Caco-2 (cell line): ENCODE results near the gene GOLGA6D. TPM values are rescaled to one million over a fixed set of nuclear protein-coding genes. Genes with fewer than 3 reads are reported as not detected.
"Not testable (repeated sequence)": the region's sequence is repeated elsewhere in the genome, so short reads cannot be mapped to it uniquely, and the experiment has no call there.

Experiments used
- BruUV-seq: library from RNA; stranded (reverse); fragments of 400-500 nt; replicated peaks from 2 replicates; lab custom pipeline; 2021; lab: Mats Ljungman, UMichigan
- CTCF ChIA-PET: fragments of 300-600 bp; sonication (Branson Sonifier 250); formaldehyde crosslinking; loops from one replicate; lab custom pipeline; 2022; ENCODE audit warnings: antibody characterized with exemption; lab: Charles Lee
- POLR2A ChIA-PET: fragments of 300-600 bp; sonication (Branson Sonifier 250); formaldehyde crosslinking; loops from one replicate; lab custom pipeline; 2022; ENCODE audit warnings: antibody characterized with exemption; lab: Charles Lee
- DNase-seq, 2 experiments: peaks; one replicate each; pipeline versions ENCODE4 v3.0.0 to v3.0.0-alpha.2; 2020 to 2022
- H3K27me3 ChIP-seq: replicated peaks from 2 replicates; pipeline ENCODE4 v1.6.0; 2011; ENCODE audit warnings: low read length; ENCODE audit not compliant: control insufficient read depth, insufficient read depth
- H3K36me3 ChIP-seq: 2 replicates; pipeline ENCODE4 v1.5.1; 2011; ENCODE audit warnings: low read length; ENCODE audit not compliant: control insufficient read depth, insufficient read depth
- H3K4me1 ChIP-seq: fragments of 250-450 bp; sonication (Bioruptor Pico); 2 replicates; pipeline ENCODE4 v1.5.1; 2020; ENCODE audit warnings: mild to moderate bottlenecking
- H3K4me3 ChIP-seq: 2 replicates; pipeline ENCODE4 v1.5.1; 2011; ENCODE audit warnings: low read depth, mild to moderate bottlenecking, control low read depth, low read length
- H3K9me3 ChIP-seq: fragments of 250-450 bp; sonication (Bioruptor Pico); 2 replicates; pipeline ENCODE4 v1.5.1; 2020; ENCODE audit warnings: mild to moderate bottlenecking, moderate library complexity
- H3K27ac Mint-ChIP-seq: one replicate; pipeline ENCODE4 v1.8.0; 2022; ENCODE audit warnings: mixed read lengths; ENCODE audit not compliant: unreplicated experiment
- H3K27me3 Mint-ChIP-seq: one replicate; pipeline ENCODE4 v1.8.0; 2022; ENCODE audit warnings: mixed read lengths; ENCODE audit not compliant: insufficient read depth, unreplicated experiment
- H3K36me3 Mint-ChIP-seq: one replicate; pipeline ENCODE4 v1.8.0; 2022; ENCODE audit warnings: mild to moderate bottlenecking, mixed read lengths; ENCODE audit not compliant: insufficient read depth, unreplicated experiment
- H3K4me1 Mint-ChIP-seq: one replicate; pipeline ENCODE4 v1.8.0; 2022; ENCODE audit warnings: low read depth, mixed read lengths; ENCODE audit not compliant: unreplicated experiment
- H3K4me3 Mint-ChIP-seq: one replicate; pipeline ENCODE4 v1.8.0; 2022; ENCODE audit warnings: mild to moderate bottlenecking, moderate library complexity, mixed read lengths; ENCODE audit not compliant: unreplicated experiment
- H3K9me3 Mint-ChIP-seq: one replicate; pipeline ENCODE4 v1.8.0; 2022; ENCODE audit warnings: mixed read lengths; ENCODE audit not compliant: unreplicated experiment
- intact Hi-C: fragments of 100-400 bp; cut with micrococcal nuclease; formaldehyde crosslinking; loops from one replicate; pipeline ENCODE4 v1.10.0; 2022; ENCODE audit not compliant: unreplicated experiment
- total RNA-seq: library from RNA; stranded (reverse); gene quantifications from 2 replicates; pipeline ENCODE4 v1.2.3, GENCODE V29; 2022
- TF ChIP-seq, protein P1 (sequence below), 2 experiments: fragments of 200-600 bp in 1 of 2; IDR thresholded peaks; 1 replicate in 1 of 2; 2 replicates in 1 of 2; pipeline versions ENCODE4 v1.5.1 to v1.8.0; 2011 to 2022; ENCODE audit warnings: antibody characterized with exemption in 1 of 2, control low read depth in 1 of 2, inconsistent platforms in 1 of 2, low read depth in 1 of 2, low read length in 1 of 2, mild to moderate bottlenecking in 1 of 2, moderate library complexity in 1 of 2; ENCODE audit not compliant: insufficient read depth in 1 of 2, severe bottlenecking in 1 of 2, unreplicated experiment in 1 of 2

The GOLGA6D gene
- total RNA-seq, 1 experiment from 2014 or later, result not detected

DNA sequence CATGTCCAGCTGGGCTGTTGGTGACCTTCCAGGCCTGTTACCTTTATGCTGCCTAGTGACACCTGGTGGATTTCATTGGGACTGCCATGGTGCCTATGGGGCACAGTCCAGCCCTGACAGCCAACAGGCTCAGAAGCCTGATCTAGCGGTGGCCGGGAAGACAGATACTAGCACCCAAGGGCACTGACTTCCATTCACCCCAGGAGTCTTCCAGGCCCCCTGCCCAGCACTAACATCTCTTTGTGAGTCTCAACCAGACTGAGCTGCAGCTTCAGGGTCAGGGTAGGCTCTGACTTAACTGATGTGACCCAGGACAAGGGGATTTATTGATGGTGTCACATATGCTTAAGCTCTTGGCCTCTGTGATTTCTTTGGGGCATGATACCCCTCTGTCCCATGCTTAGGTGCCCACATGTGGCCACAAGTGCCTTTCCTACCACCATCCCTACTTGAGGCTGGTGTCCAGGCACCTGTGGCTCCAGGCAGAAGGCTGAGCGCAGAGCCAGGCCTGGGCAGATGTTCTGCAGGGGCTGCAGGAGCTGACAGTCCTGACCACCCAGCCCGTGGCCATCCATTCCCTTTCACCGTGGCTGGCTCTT lies 8.0 kb upstream of the GOLGA6D start:
- H3K4me3 ChIP-seq, POLR2A ChIA-PET, H3K27me3 ChIP-seq, H3K4me1 ChIP-seq, H3K27ac Mint-ChIP-seq, H3K36me3 Mint-ChIP-seq, CTCF ChIA-PET, H3K9me3 Mint-ChIP-seq, H3K27me3 Mint-ChIP-seq, H3K4me1 Mint-ChIP-seq, BruUV-seq, H3K36me3 ChIP-seq, intact Hi-C loops, H3K4me3 Mint-ChIP-seq, H3K9me3 ChIP-seq: not testable (repeated sequence)
- peak; percentile 86 to 90 for DNase-seq
- TF ChIP-seq, protein P1, sequence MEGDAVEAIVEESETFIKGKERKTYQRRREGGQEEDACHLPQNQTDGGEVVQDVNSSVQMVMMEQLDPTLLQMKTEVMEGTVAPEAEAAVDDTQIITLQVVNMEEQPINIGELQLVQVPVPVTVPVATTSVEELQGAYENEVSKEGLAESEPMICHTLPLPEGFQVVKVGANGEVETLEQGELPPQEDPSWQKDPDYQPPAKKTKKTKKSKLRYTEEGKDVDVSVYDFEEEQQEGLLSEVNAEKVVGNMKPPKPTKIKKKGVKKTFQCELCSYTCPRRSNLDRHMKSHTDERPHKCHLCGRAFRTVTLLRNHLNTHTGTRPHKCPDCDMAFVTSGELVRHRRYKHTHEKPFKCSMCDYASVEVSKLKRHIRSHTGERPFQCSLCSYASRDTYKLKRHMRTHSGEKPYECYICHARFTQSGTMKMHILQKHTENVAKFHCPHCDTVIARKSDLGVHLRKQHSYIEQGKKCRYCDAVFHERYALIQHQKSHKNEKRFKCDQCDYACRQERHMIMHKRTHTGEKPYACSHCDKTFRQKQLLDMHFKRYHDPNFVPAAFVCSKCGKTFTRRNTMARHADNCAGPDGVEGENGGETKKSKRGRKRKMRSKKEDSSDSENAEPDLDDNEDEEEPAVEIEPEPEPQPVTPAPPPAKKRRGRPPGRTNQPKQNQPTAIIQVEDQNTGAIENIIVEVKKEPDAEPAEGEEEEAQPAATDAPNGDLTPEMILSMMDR (IDR thresholded peaks at IDR 0.05; ENCODE audit: insufficient read depth in 1 of 2, low read depth in 1 of 2, low read length in 1 of 2, severe bottlenecking in 1 of 2, unreplicated experiment in 1 of 2), result peak; percentile 19 to 70

DNA sequence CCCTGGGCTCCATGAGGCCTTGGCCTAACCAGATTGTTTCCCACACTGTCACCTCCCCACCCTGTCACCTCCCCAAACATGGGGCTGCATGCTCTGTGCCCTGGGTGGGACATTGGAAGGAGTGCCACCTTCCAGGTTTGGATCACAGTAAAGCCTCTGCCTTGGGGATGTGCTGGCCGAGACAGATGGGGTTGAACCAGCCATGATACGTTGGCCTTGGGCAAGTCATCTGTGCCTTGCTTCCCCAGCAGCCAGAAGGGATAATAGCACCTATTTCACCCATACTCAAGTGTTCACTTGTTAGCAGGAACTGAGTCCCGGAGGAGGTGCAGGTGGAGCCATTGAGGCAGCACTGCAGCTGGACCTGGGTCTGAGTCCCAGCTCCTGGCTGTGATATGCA lies 7.0 kb upstream of the GOLGA6D start:
- H3K36me3 Mint-ChIP-seq, result not testable (repeated sequence)

DNA sequence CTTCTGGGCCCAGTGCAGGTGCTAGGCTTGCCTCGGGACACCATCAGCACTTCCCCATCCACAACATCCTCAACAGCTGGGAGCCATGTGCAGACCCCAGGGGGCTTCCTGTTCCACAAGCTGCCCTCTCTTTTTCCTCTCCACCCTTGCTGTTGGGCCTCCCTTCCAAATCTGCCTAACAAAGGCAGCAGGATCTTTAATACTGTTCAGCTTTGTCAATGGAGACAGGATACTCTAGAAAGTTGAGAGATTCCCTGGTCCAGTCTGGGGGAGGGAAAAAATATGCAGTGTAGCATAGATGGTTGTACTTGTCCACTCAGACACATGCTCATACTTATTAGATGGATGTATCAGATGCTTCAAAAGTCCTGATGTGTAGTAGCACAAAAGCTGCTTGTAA lies 4.1 kb upstream of the GOLGA6D start:
- H3K27ac Mint-ChIP-seq, intact Hi-C loops, DNase-seq, H3K4me3 Mint-ChIP-seq, H3K4me1 Mint-ChIP-seq, H3K4me3 ChIP-seq, H3K27me3 Mint-ChIP-seq, H3K36me3 Mint-ChIP-seq, H3K9me3 ChIP-seq, BruUV-seq, H3K36me3 ChIP-seq, H3K9me3 Mint-ChIP-seq, H3K27me3 ChIP-seq, POLR2A ChIA-PET, CTCF ChIA-PET, H3K4me1 ChIP-seq: not testable (repeated sequence)

More for the DNA sequence above, 7.0 kb upstream of the GOLGA6D start:
- intact Hi-C loops, H3K9me3 ChIP-seq, H3K36me3 ChIP-seq, CTCF ChIA-PET, DNase-seq, H3K27me3 Mint-ChIP-seq, H3K4me1 Mint-ChIP-seq, H3K9me3 Mint-ChIP-seq, BruUV-seq, POLR2A ChIA-PET, H3K4me3 Mint-ChIP-seq, H3K27ac Mint-ChIP-seq, H3K27me3 ChIP-seq, H3K4me3 ChIP-seq, H3K4me1 ChIP-seq: not testable (repeated sequence)

DNA sequence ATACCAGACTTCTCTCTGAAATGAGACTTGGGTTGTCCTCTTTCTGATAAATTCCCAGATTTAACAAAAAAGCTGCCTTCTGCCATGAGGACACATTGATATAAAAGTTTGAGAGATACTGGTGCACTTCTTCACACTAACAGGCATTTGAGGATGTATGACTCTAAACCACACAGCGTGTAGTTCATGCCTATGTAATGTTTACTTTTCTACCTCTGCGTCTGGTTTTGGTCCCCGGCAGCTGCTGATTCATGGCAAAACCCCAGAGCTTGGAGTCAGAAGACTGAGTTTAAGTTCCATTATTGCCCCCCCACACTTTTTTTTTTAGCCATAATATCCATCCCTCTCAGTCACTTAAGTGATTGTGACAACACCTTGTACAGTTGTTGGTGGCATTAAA lies 1.5 kb downstream of the GOLGA6D start:
- intact Hi-C loops, CTCF ChIA-PET, H3K27me3 Mint-ChIP-seq, H3K27me3 ChIP-seq, H3K27ac Mint-ChIP-seq, H3K4me3 ChIP-seq, H3K4me1 ChIP-seq, BruUV-seq, POLR2A ChIA-PET, H3K36me3 ChIP-seq, H3K9me3 Mint-ChIP-seq, H3K4me1 Mint-ChIP-seq, H3K4me3 Mint-ChIP-seq, DNase-seq, H3K9me3 ChIP-seq, H3K36me3 Mint-ChIP-seq: not testable (repeated sequence)

DNA sequence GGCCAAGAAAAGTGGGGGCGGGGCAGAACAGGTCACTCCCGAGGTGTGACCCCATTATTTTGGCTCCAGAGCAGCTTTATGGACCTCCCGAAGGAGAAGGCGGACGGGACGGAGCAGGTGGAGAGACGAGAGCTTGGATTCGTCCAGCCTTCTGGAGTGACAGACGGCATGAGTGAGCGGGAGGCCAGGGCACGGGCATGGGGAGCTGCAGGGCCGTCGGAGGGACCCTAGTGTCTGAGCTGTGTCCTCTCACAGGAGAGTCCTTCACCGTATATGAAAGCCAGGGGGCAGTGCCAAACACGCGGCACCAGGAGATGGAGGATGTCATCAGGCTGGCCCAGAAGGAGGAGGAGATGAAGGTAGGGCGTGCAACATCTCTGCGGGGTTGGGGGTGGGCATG lies 11.0 kb downstream of the GOLGA6D start:
- H3K36me3 ChIP-seq, H3K4me1 ChIP-seq, H3K9me3 ChIP-seq, BruUV-seq, H3K4me3 ChIP-seq, H3K27me3 Mint-ChIP-seq, CTCF ChIA-PET, H3K27me3 ChIP-seq, H3K36me3 Mint-ChIP-seq, DNase-seq, intact Hi-C loops, H3K9me3 Mint-ChIP-seq, H3K27ac Mint-ChIP-seq, H3K4me1 Mint-ChIP-seq, POLR2A ChIA-PET, H3K4me3 Mint-ChIP-seq: not testable (repeated sequence)

DNA sequence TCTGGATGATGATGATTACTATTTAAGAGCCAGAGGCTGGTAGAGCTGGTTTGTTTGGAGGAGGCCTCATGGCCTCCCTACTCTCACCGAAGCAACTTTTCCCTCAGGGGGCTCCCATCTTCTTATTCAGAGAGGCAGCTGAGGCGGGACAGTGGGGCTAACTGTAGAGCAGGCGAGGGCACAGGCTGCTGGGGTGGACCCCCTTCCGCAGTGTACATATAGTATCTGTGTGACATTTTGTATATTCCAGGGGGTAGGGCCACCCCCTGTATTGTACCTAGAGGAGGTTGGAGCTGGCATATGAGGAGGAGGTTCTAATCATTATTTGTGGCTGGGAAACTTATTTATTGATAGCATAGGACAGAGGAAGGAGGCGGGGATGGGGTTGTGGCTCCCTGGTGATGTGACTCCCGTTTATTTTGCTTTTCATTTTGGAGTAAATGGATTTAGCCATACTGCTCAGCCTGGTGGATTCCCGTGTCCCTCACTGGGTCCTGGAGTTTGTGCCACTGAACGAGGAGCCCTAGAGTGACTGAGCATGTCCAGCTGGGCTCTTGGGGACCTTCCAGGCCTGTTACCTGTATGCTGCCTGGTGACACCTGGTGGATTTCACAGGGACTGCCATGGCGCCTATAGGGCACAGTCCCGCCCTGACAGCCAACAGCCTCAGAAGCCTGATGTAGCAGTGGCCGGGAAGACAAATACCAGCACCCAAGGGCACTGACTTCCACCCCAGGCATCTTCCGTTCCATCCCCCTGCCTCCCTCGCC lies 16.1 kb downstream of the GOLGA6D start:
- intact Hi-C loops, H3K27ac Mint-ChIP-seq: not testable (repeated sequence)
- CTCF ChIA-PET, result interaction anchor here (1.2 to 1.8 kb wide), 2 partner anchors 256 to 269 kb away, joined by 3 to 5 read pairs; no protein-coding TSS in a partner anchor

More for the DNA sequence above, 16.1 kb downstream of the GOLGA6D start:
- H3K9me3 Mint-ChIP-seq, BruUV-seq, H3K4me1 ChIP-seq, H3K4me1 Mint-ChIP-seq, H3K36me3 Mint-ChIP-seq, H3K27me3 ChIP-seq, H3K4me3 ChIP-seq, H3K27me3 Mint-ChIP-seq, H3K36me3 ChIP-seq, POLR2A ChIA-PET, H3K9me3 ChIP-seq: not testable (repeated sequence)
- H3K4me3 Mint-ChIP-seq, result peak overlapping the region; percentile 45
- peak; percentile 22 to 48 for DNase-seq
